ENCODE data around the gene USP24.
"Not testable (repeated sequence)": the region's sequence is repeated elsewhere in the genome, so short reads cannot be mapped to it uniquely, and the experiment has no call there.

USP24 gene

GRCh38 chr1:55231745-55232144 is 16.6 kb upstream of the USP24 start:
- no peak for DNase-seq (ENCODE audit: low read depth)
- no peak overlapping the region for H3K4me3 ChIP-seq (ENCODE audit: low read depth, low read length)

- DNase-seq (ENCODE audit: low read depth): no peak
- no peak overlapping the region for H3K4me3 ChIP-seq (ENCODE audit: low read depth, low read length)
Observed at GRCh38 chr1:55230659-55231058, 15.5 kb upstream of the USP24 start.

- not testable (repeated sequence) for DNase-seq (ENCODE audit: low read depth); H3K4me3 ChIP-seq (ENCODE audit: low read depth, low read length)
Observed at GRCh38 chr1:55229726-55230125, 14.6 kb upstream of the USP24 start.

GRCh38 chr1:55225228-55225627 is 10.1 kb upstream of the USP24 start:
- no peak overlapping the region for H3K4me3 ChIP-seq (ENCODE audit: low read depth, low read length)
- no peak for DNase-seq (ENCODE audit: low read depth)

GRCh38 chr1:55224729-55225128 is 9.6 kb upstream of the USP24 start:
- H3K4me3 ChIP-seq (ENCODE audit: low read depth, low read length): no peak overlapping the region
- no peak for DNase-seq (ENCODE audit: low read depth)

- no peak for DNase-seq (ENCODE audit: low read depth)
- no peak overlapping the region for H3K4me3 ChIP-seq (ENCODE audit: low read depth, low read length)
Observed at GRCh38 chr1:55222152-55222551, 7.0 kb upstream of the USP24 start.

GRCh38 chr1:55217226-55217986 is 2.2 kb upstream of the USP24 start:
- no peak overlapping the region for H3K4me3 ChIP-seq (ENCODE audit: low read depth, low read length)
- no peak for DNase-seq (ENCODE audit: low read depth)

GRCh38 chr1:55216096-55216495 is 932 bp upstream of the USP24 start:
- peak overlapping the region; percentile 79 for H3K4me3 ChIP-seq (ENCODE audit: low read depth, low read length)

GRCh38 chr1:55214934-55215193 is 300 bp downstream of the USP24 start:
- no peak for DNase-seq (ENCODE audit: low read depth)
- H3K4me3 ChIP-seq (ENCODE audit: low read depth, low read length): peak overlapping the region; percentile 79

More at GRCh38 chr1:55216096-55216495, 932 bp upstream of the USP24 start:
- no peak for DNase-seq (ENCODE audit: low read depth)

- peak overlapping the region; percentile 79 for H3K4me3 ChIP-seq (ENCODE audit: low read depth, low read length)
- no peak for DNase-seq (ENCODE audit: low read depth)
Observed at GRCh38 chr1:55214212-55214933, 791 bp downstream of the USP24 start.

GRCh38 chr1:55213885-55214211 is 1.3 kb downstream of the USP24 start:
- DNase-seq (ENCODE audit: low read depth): no peak
- H3K4me3 ChIP-seq (ENCODE audit: low read depth, low read length): peak overlapping the region; percentile 79

- H3K4me3 ChIP-seq (ENCODE audit: low read depth, low read length): peak overlapping the region; percentile 79
- DNase-seq (ENCODE audit: low read depth): no peak
Observed at GRCh38 chr1:55213151-55213884, 1.8 kb downstream of the USP24 start.

GRCh38 chr1:55212349-55213150 is 2.6 kb downstream of the USP24 start:
- H3K4me3 ChIP-seq (ENCODE audit: low read depth, low read length): no peak overlapping the region
- DNase-seq (ENCODE audit: low read depth): no peak

GRCh38 chr1:55211863-55212262 is 3.3 kb downstream of the USP24 start:
- no peak overlapping the region for H3K4me3 ChIP-seq (ENCODE audit: low read depth, low read length)
- DNase-seq (ENCODE audit: low read depth): no peak

GRCh38 chr1:55210990-55211801 is 4.0 kb downstream of the USP24 start:
- H3K4me3 ChIP-seq (ENCODE audit: low read depth, low read length): no peak overlapping the region

GRCh38 chr1:55209247-55209646 is 5.9 kb downstream of the USP24 start:
- DNase-seq (ENCODE audit: low read depth): no peak
- no peak overlapping the region for H3K4me3 ChIP-seq (ENCODE audit: low read depth, low read length)

More at GRCh38 chr1:55210990-55211801, 4.0 kb downstream of the USP24 start:
- no peak for DNase-seq (ENCODE audit: low read depth)

GRCh38 chr1:55206210-55206609 is 9.0 kb downstream of the USP24 start:
- DNase-seq (ENCODE audit: low read depth): no peak
- H3K4me3 ChIP-seq (ENCODE audit: low read depth, low read length): no peak overlapping the region

- no peak for DNase-seq (ENCODE audit: low read depth)
- no peak overlapping the region for H3K4me3 ChIP-seq (ENCODE audit: low read depth, low read length)
Observed at GRCh38 chr1:55204997-55205396, 10.2 kb downstream of the USP24 start.

- H3K4me3 ChIP-seq (ENCODE audit: low read depth, low read length): no peak overlapping the region
- no peak for DNase-seq (ENCODE audit: low read depth)
Observed at GRCh38 chr1:55203064-55203463, 12.1 kb downstream of the USP24 start.

Measured in skeletal muscle cell (primary cell).